Measurements from ENCODE around the gene WDR7.
A peak's percentile ranks its signal among the peaks of the same experiment; 100 is the strongest.

WDR7 gene

GRCh38 chr18:56995579-56996188 is 344.5 kb downstream of the WDR7 start:
- DNase-seq (ENCODE audit: low read depth), result no peak
- no peak overlapping the region for H3K4me3 ChIP-seq (replicated peaks; ENCODE audit: low read depth, low read length)
- TF ChIP-seq, protein P1, sequence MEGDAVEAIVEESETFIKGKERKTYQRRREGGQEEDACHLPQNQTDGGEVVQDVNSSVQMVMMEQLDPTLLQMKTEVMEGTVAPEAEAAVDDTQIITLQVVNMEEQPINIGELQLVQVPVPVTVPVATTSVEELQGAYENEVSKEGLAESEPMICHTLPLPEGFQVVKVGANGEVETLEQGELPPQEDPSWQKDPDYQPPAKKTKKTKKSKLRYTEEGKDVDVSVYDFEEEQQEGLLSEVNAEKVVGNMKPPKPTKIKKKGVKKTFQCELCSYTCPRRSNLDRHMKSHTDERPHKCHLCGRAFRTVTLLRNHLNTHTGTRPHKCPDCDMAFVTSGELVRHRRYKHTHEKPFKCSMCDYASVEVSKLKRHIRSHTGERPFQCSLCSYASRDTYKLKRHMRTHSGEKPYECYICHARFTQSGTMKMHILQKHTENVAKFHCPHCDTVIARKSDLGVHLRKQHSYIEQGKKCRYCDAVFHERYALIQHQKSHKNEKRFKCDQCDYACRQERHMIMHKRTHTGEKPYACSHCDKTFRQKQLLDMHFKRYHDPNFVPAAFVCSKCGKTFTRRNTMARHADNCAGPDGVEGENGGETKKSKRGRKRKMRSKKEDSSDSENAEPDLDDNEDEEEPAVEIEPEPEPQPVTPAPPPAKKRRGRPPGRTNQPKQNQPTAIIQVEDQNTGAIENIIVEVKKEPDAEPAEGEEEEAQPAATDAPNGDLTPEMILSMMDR (IDR thresholded peaks at IDR 0.05; ENCODE audit: low read length, missing control alignments), result no peak

- TF ChIP-seq, protein P1 (IDR thresholded peaks at IDR 0.05; ENCODE audit: low read length, missing control alignments), result no peak
- no peak for DNase-seq (ENCODE audit: low read depth)
Observed at GRCh38 chr18:56997200-56997599, 346.0 kb downstream of the WDR7 start.

GRCh38 chr18:56999823-57000222 is 348.7 kb downstream of the WDR7 start:
- no peak for DNase-seq (ENCODE audit: low read depth)
- no peak overlapping the region for H3K4me3 ChIP-seq (replicated peaks; ENCODE audit: low read depth, low read length)
- TF ChIP-seq, protein P1 (IDR thresholded peaks at IDR 0.05; ENCODE audit: low read length, missing control alignments), result no peak

More at GRCh38 chr18:56997200-56997599, 346.0 kb downstream of the WDR7 start:
- no peak overlapping the region for H3K4me3 ChIP-seq (replicated peaks; ENCODE audit: low read depth, low read length)

DNA sequence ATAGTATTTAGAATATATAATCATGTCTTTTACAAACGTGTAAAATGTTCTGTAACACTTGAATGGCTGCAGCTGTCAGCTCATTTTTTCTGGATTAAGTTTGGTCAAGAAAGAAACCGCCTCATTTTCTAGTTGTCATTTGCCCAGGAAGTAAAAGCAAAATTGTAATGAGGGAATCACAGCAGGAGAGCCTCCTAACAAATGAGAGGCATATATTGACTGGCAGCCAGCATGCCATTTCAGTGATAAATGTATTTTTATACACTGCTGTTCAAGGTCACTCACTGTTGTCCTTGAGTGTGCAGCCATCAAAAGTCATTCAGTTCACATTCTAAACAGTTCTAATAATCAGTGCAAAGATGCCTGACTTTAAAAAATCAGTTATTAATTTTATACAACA is 351.5 kb downstream of the WDR7 start:
- no peak for DNase-seq (ENCODE audit: low read depth)
- no peak overlapping the region for H3K4me3 ChIP-seq (replicated peaks; ENCODE audit: low read depth, low read length)
- TF ChIP-seq, protein P1 (IDR thresholded peaks at IDR 0.05; ENCODE audit: low read length, missing control alignments), result no peak

DNA sequence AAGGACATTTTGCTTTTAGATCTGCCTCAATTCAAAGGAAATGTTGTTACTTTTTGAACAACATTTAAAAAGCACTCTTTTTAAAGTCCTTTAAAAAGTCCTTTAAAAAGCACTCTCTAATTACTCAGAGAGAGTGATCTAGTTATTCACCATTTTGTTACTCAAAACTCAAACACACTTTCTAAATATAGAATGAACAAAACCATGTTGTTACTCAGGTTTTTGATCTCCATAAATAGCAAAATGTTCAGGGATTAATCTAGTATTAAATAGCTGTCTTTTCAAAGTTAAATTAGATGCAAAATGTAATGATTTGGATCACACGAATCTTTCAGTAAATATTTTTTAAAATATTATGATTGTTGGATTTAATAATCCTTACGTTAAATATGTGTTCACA is 352.2 kb downstream of the WDR7 start:
- TF ChIP-seq, protein P1 (IDR thresholded peaks at IDR 0.05; ENCODE audit: low read length, missing control alignments), result no peak
- DNase-seq (ENCODE audit: low read depth), result no peak
- H3K4me3 ChIP-seq (replicated peaks; ENCODE audit: low read depth, low read length), result no peak overlapping the region

- DNase-seq (ENCODE audit: low read depth), result peak; percentile 66
- no peak overlapping the region for H3K4me3 ChIP-seq (replicated peaks; ENCODE audit: low read depth, low read length)
- TF ChIP-seq, protein P1 (IDR thresholded peaks at IDR 0.05; ENCODE audit: low read length, missing control alignments), result no peak
Observed at GRCh38 chr18:57004366-57005121, 353.4 kb downstream of the WDR7 start.

All from fibroblast of pulmonary artery (primary cell).